Endometrial microvascular endothelial cells (primary cell): ENCODE results near the gene DENND2A. TPM values are rescaled to one million over a fixed set of nuclear protein-coding genes. Genes with fewer than 3 reads are reported as not detected.
"Not testable (repeated sequence)": the region's sequence is repeated elsewhere in the genome, so short reads cannot be mapped to it uniquely, and the experiment has no call there.

Experiments used
- in situ Hi-C: cut with HindIII; loops from 2 replicates; pipeline ENCODE4 v1.10.0; 2017; ENCODE audit warnings: low sequenced_read_pairs, low pct_unique_long_range_greater_than_20kb; ENCODE audit errors: inconsistent ontology term
- total RNA-seq: library from RNA; depleted of rRNA; stranded (reverse); fragments of >200 nt; gene quantifications from one replicate; pipeline ENCODE4 v1.2.3, GENCODE V29; 2015; ENCODE audit errors: inconsistent ontology term

DENND2A gene
- total RNA-seq, 1 donor from 2014 or later = not detected

DNA sequence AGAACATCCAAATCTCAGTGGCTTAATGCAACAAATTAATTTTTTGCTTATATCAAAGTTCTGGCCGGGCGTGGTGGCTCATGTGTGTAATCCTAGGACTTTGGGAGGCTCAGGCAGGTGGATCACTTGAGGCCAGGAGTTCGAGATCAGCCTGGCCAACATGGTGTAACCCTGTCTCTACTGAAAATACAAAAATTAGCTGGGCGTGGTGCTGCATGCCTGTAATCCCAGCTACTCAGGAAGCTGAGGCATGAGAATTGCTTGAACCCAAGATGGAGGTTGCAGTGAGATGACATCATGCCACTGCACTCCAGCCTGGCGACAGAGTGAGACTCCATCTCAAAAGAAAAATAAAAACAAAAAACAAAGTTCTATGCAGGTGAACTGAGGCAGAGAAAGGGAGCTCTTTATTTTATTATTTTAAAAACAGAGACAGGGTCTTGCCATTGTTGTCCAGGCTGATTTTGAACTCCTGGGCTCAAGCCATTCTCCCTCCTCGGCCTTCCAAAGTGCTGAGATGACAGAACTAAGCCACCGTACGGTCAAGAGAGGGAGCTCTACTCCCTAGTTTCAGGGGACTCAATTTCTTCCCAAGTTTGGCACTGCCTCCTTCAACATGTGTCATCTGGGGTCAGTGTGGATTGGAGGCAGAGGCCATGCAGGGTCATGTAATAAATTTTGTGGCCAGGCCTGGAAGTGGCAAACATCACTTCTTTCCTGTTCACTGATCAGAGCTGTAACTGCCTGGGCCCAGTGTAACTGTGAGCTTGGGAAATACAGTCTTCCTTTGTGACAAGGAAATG lies 34.5 kb upstream of the DENND2A start:
- in situ Hi-C loops = no loop called here

DNA sequence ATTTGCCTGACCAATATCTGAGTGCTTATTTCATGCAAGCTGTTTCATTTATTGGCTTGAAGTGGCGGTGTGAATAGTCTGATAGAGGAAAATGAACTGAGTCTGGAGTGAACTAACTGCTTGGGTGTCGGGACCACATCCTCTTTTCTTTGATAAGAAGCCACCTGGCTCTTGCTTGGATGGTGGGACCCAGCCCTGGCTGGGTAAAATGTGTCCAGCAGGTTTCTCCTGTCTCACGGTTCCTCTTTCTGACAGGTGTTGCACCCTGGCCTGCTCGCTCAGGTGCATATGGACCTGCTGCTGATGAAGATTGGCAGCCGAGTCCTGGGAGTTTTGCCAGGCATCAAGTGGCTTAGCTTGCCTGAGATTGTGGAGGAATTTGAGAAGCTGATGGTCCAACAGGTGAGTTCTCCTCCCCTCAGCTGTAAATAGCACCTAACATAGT lies 33.8 kb upstream of the DENND2A start:
- in situ Hi-C loops = no loop called here

DNA sequence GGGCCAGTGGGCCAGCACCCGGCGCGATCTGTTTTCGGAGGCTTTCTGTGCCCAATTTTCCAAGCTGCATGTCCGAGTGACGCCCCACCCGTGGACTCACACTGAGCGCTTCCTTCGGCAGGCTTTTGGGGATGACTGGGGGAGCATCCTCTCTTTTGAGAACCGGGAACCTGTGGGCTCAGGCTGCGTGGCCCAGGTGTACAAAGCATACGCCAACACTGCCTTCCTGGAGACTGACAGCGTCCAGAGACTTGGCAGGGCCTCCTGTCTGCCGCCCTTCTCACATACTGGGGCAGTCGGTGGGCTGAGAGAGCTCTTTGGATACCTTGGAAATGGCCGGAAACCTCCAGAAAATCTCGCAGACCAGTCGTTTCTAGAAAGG lies 33.2 kb upstream of the DENND2A start:
- in situ Hi-C loops = no loop called here

DNA sequence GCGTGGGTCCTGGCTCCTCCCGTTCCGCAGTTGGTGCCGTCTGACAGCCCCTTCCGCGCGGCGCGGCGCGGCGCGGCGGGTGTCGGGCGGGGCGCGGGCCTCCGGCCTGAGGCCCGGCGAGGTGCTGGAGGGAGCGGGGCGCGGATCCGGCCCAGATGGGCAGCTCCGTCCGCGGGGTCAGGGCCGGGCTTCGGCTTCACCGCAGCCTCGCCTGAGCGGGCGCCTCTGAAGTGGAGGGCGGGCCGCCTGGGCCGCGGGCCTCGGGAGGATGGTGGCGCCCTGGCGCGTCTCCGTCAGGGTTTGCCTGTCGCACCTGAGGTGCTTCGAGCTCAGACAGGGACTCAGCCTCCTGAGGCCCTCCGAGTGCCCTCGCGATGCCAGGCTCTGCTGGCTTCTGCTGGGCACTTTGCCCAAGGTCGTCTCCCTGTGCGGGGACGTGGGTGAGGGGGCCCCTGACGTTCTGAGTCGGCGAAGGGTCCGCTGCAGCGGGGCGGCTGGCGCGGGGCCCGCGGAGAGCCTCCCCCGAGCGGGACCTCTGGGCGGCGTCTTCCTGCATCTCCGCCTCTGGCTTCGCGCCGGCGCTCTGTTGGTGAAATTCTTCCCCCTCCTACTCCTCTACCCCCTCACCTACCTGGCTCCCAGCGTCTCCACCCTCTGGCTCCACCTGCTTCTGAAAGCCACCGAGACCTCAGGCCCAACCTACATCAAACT lies 32.6 kb upstream of the DENND2A start:
- in situ Hi-C loops = no loop called here

DNA sequence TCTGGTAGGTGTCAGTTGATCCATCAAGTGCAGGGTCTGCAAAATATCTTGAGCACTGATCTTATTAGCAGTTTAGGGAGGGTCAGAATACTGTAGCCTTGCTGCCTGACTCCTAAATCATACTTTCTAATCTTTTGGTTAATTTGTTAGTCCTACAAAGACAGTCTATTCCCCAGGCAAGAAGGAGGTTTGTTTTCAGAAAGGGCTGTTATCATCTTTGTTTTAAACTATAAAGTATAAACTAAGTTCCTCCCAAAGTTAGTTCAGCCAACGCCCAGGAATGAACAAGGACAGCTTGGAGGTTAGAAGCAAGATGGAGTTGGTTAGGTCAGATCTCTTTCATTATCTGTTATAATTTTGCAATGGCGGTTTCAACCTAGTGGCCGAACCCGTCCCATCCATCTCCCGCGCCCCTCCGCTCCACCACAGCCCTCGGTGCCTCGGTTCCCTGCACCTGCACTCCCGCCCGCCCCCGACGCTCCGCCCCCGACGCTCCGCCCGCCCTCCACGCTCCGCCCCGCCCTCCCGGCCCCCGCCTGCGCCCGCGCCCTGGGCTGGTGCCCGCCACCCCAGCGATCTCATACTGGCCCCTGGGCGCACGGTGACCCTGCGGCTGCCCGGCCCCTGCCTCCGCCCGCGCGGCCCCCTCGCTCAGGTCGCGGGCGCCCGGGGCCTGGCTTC lies 31.9 kb upstream of the DENND2A start, which contains the start of gene ADCK2:
TSS of gene ADCK2 (plus strand) at position 564 of the 681 bp plus-strand sequence. CDS start 386 bp downstream, outside the sequence.
- in situ Hi-C loops = no loop called here

DNA sequence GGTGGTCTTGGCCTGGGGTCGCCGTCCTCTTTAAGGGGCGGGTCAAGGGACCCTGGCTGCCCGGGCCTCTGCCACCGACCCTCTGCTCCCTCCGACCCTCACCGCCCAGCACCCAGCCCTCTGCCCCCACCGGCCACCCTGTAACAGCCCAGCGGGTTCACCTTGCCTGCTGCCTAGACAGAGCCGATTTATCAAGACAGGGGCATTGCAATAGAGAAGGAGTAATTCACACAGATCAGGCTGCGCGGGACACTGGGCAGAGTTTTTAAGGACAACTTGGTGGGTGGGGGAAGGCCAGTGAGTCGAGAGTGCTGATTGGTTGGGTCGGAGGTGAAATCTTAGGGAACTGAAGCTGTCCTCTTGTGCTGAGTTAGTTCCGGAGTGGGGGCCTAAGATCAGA lies 31.4 kb upstream of the DENND2A start:
- in situ Hi-C loops = no loop called here

DNA sequence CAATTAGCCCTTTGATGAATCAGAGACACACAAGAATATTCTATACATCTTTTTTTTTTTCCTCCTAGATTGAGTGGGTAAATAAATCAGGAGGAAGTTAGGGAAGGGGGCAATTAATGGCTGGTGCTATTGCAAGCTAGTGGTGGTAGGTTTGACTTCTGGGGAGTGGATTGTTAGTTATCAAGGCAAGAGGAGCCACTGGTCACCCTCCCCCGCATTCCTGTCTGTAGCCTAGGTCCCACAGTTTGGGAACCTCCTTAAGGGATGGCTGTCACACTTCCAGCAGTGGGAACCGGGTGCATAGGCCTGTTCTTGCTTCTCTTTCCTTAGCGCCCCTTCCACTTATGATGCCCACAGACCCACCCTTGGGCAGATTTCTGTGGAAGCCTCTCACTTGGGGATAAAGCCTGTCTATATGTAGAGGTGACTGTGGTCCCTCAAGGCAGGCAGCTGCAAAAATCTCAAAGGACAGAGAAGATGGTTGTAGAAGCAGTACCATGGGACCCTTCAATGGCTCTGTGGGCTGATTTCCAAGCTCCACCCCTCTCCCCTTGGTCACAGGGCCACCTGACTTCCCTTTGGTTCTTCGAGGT lies 29.8 kb upstream of the DENND2A start:
- in situ Hi-C loops = no loop called here

DNA sequence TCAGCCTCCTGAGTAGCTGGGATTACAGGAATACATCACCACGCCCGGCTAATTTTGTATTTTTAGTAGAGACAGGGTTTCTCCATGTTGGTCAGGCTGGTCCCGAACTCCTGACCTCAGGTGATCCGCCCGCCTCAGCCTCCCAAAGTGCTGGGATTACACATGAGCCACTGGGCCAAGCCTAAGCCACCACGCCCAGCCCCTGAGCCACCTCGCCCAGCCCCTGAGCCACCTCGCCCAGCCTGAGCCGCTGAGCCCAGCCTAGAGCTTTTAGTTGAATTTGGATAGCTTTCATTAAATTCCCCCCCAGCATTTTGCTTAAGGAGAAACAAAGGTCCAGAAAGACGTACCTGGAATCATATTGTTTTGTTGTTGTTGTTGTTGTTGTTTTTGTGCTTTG lies 29.2 kb upstream of the DENND2A start:
- in situ Hi-C loops = not testable (repeated sequence)

DNA sequence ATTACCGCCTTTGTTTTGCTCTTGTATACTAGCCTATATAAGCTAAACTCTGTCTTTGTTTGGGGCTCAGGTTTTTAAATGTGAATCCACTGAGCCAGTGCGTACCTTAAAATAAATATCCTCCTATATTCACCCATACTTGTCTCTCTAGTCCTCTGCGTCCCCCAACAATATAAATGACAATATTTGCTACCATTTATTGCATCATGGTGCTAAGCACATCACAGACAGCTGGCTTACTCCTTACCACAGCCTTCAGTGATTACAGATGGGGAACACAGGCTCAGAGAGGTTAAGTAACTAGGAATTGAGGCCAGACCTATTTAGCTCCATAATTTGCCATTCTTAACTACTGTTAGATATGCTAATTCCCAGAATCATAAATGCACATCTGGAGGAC lies 28.7 kb upstream of the DENND2A start:
- in situ Hi-C loops = no loop called here

DNA sequence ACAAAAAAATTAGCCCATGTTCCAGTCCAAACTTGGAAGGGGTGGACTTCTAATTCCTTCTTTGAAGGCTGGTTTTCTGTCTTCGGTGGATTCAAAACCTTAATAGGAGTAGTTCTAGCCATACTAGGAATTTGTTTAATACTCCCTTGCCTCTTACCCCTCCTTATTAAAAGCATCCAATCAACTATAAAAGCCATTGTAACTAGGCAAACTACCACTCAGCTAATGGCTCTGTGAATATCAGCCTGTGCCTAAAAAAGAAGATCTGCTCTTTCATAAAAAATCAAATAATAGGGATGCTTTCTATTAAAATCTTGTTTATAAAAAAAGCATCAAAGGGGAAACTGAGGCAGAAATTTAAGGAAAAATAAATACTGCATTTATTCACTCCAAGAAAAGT lies 28.0 kb upstream of the DENND2A start:
- in situ Hi-C loops = no loop called here

DNA sequence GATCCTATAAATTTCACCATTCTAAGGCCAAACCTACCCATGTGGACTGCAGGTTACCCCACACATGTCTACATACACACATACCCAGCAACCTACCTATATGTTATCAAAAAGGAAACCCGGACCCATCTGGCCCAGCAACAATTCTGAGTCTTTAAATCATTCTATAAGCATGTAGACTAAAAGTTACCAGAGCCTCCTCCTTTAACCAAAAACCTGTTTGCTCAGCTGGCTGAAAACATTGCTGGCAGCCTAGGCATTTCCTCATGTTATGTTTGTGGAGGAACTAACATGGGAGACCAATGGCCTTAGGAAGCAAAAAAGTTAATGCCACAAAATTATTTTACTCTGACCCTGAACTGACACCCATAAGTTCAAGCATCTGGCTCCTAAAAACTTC lies 26.9 kb upstream of the DENND2A start:
- in situ Hi-C loops = no loop called here

DNA sequence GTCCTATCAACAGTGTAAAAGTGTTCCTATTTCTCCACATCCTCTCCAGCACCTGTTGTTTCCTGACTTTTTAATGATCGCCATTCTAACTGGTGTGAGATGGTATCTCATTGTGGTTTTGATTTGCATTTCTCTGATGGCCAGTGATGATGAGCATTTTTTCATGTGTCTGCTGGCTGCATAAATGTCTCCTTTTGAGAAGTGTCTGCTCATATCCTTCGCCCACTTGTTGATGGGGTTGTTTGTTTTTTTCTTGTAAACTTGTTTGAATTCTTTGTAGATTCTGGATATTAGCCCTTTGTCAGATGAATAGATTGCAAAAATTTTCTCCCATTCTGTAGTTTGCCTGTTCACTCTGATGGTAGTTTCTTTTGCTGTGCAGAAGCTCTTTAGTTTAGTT lies 22.3 kb upstream of the DENND2A start:
- in situ Hi-C loops = not testable (repeated sequence)

DNA sequence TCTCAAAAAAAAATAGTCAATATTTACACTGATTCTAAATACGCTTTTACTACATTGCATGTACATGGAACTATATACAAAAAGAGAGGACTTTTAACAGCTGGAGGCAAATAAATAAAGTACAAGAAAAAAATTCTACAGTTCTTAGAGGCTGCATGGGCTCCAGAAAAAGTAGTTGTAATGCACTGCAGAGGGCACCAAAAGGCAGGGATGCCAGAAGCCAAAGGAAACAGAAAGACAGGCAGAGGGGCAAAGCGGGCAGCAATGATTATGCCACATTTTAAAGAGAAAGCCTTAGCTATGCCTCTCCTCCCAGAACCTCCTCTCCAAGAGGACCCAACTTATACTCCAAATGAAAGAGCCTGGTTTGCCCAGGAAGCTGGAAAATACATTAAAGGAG lies 20.5 kb upstream of the DENND2A start:
- in situ Hi-C loops = no loop called here

DNA sequence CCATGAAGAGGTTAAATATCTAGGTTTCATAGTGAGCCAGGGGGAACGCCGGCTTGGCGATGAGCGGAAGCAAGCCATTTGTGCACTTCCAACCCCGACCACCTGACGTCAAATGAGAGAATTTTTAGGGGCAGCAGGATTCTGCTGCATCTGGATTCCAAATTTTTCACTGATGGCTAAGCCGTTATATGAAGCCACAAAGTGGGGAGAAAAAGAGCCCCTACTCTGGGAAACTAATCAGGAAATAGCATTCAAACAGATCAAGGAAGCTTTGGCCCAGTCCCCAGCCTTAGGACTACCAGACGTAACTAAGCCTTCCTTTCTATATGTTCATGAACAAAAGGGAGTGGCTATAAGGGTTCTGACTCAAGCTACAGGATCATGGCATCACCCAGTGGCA lies 19.2 kb upstream of the DENND2A start:
- in situ Hi-C loops = no loop called here

DNA sequence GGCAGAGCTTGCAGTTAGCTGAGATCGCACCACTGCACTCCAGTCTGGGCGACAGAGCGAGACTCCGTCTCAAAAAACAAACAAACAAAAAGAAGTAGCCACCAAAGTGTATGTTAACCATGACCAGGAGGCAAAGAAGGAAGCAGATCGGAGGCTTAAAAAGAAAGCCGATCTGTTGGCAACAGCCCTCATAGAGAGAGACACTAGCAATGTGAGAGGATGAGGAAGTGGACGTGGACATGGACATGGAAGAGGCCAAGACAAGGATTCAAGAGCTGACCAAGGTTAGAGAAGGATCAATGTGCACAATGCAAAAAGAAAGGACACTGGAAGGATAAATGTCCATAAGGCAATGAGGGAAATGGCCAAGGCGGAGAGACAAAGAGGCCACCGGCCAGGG lies 17.3 kb upstream of the DENND2A start:
- in situ Hi-C loops = no loop called here

DNA sequence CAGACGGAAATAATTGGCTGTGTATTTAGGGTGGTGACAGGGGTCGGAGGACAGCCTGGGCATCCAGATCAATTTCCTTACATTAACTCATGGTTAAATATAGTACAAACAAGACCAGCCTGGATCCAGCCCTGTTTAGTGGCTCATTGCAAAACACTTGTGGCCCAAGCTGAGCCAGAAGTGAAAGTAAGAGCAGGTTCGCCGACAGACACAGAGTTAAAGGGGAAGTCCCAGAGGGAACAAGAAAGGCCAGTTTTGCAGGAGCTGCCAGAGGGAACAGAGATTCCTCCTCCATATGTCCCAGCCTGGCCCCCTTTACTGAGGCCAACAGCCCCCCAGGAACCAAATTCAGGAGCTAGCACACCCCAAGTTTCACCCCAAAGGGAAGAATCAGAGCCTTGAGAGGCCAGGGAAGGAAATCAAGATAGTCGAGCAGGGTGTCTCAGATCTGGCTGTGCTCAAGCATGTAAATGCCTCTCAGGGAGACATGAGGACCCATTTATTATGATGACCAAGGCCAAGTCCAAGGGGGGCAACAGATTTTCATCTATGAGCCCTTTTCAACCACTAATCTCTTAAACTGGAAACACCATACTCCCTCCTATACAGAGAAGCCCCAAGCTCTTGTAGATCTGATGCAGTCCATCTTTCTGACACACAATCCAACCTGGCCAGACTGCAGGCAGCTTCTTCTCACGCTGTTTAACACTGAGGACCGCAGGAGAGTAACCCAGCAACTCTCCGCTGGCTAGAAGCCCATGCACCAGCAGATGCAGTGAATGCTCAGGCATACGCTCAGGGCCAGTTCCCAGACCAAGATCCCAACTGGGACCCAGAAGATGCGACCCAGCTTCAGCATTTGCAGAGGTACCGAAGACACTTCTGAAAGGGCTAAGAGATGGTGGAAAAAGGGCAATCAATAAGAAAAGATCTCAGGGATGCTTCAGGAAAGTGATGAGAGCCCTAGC lies 16.2 kb upstream of the DENND2A start:
- in situ Hi-C loops = no loop called here

DNA sequence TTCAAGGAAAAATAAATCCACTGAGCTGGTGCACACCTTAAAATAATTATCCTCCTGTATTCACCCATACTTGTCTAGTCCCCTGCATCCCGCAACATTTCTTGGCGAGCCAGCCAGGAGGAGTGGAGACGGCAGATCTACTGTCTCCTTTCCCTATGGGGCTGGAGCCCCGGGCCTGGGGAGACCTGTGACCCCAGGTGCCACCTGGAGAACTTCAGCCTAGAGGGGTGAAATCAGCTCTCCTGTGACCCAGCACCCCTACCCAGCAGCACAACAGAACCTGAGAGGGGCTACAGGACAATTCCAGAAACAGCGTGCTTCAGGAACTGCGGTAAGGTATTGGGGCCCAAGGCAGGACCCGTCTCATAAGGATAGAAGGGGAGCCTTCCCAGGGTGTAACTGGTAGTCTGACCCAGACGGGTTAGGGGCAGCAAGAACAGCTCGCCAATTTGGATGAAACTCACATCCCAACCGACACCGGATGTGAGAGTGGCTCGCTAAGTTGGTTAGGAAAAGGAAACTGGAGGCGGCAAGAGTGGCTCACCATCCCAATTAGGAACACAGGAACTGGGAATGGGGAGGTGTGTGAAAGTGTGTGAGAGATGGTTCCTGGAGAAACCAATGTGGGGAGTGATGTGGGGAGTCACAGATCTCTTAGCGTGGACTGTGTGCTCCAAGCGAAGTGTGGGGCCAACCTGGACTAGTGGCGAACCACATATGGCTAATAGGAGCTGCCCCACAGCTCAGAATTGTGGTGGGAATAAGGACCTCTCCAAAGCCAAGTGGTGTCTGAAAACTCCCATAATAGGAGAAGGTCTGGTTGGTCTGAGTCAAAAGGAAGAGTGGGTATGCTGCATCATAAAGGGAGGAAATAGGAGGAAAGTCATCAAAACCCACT lies 15.1 kb upstream of the DENND2A start:
- in situ Hi-C loops = no loop called here
